SKM-1 treated with dmso at 0.1 percent for 144 hours (cell line): Measurements from ENCODE around the gene CLEC18B.
"Not testable (repeated sequence)": the region's sequence is repeated elsewhere in the genome, so short reads cannot be mapped to it uniquely, and the experiment has no call there.

ENCODE experiments used
- DNase-seq: peaks from one replicate; lab custom pipeline; 2025; ENCODE audit not compliant: unreplicated experiment; lab: John Stamatoyannopoulos, UW

The CLEC18B gene

DNA sequence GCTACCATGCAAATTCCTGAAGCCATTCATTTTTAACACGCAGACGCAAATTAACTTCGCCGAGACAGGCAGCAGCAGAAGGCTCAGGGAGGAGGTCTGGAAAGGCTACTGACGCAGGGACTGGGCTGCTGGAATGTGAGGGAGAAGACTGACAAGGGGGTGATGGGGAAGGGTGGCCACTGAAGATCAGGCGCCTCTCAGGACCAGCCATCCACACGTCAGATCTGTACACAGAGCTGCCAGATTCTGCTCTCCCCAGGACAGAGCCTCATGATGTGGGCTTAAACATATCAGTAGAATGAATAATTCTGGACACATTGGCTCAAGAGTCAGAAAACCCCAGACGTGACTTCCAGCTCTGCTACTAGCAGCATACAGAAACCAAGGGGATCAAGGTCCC is 25.6 kb upstream of the CLEC18B start:
- no peak for DNase-seq

DNA sequence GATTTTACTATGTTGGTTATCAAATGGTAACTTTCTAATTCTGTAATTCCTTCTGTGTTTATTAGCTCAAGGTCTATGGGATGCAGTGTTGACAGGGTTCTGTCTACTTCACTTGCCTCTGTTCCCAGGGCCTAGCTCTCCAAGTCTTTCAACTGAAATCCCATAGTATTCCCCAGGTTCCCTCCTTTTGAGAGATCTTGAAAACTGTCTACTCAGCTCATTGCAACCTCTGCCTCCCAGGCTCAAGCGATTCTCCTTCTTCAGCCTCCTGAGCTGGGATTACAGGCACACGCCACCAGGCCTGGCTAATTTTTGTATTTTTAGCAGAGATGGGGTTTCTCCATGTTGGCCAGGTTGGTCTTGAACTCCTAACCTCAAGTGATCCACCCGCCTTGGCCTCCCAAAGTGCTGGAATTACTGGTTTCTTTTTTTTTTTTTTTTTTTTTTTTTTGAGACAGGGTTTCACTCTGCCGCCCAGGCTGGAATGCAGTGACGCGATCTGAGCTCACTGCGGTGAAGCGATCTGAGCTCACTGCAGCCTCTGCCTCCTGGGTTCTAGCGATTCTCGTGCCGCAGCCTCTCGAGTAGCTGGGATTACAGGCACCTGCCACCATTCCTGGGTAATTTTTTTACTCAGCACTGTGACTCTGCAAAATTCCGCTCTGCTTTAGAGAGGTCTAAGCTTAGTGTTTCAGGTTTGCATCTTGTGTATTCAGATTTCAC is 22.5 kb upstream of the CLEC18B start:
- DNase-seq = not testable (repeated sequence)

DNA sequence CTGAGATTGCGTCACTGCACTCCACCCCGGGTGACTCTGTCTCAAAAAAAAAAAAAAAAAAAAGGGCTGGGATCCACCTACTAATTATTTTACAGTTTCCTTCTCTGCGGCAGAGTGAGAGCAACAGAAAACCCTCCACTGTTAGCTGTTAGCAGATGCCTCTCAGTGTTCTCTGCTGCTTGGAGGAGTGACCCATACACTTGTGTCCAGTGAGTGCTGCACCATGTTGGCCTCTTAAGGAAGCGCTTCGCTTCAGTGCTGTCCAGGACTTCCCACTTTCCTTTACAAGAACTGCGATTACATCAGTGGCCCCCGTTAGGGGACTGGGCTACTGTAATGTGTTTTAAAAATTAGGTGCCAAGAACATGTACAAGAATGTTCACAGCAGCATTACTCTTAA is 18.4 kb upstream of the CLEC18B start:
- DNase-seq = no peak

DNA sequence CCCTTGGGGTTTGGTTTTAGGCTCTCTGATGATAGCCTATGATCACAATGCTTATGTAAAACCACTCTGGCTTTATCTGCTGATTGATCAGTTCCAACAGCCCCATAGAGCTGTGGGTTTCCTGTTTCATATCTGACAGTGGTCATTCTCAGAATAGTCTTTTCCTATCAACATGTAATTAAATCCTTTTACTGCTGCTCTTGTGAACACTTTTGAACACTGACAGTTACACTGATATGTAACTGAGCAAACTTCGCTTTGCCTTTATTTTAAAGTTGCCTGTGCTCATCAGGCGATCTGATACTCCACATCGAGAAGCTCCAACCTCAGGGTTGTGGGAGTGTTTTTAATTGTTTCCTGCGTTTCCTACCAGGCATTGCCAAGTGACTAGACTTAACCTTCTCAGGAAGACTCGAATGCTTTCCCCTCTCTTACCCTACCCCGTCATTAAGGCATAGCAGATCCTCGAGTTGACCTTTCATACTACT is 17.3 kb upstream of the CLEC18B start:
- DNase-seq = no peak

DNA sequence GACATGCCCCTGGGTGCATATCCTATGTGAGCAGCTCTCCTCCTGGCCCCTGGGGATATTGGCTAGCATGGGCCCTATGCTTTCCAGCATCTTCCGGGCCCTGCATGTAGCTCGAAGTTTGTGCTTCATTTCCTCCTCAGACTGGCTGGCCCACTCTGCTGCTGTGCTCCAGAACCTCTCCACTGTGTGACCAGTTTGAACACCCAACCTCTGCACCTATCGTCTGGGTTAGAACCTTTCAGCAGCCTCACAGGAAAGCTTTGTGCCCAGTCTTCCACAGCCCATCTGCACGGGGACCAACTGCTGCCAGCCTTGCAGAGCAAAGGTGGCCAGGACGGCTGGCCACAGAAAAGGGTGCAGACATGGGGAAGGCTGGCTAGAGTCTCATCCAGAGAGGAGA is 10.2 kb upstream of the CLEC18B start:
- no peak for DNase-seq

DNA sequence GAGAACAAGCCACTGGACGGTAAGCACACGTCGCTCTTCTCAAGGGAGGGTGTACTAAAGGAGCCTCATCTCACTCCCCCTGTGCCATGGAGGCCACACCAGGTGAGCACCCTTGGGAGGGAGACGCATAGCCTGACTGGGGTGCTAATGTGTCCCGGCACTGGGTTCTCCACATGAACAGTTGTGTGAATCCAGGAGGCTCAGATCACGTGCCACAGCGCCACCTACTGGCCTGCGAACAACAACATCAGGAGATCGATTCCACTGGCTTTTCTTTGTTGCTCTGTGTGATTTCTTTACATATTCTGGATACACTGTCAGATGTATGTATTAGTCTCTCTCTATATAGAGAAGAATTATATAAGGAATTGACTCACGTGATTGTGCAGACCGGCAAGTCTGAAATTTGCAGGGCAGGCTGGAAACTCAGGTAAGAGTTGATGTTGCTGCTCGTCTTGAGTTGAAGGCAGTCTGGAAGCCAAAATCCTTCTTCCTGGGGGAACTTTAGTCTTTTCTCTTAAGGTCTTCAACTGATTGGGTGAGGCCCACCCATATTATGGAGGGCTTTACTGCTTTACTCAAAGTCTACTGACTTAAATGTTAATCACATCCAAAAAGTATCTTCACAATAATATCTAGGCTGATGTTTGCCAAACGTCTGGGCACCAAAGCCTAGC is 8.9 kb upstream of the CLEC18B start:
- DNase-seq = peak; percentile 61

DNA sequence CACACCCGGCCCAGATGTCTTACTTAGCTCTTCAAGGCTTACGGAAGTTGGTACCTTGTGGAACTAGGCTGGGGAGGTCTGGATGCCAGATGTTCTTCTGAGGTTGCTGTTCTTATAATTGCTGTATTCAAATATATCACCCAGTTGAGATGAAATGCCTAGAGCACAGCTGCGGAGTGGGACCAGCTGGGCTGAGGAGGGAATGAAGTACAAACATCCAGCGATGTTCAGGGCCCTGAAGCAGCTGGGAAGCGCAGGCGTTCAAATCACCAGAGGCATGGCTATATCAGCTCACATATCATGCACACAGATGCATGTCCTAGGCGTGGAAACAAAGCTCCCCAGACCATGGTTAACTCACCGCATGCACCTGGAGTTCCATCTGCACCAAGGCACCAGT is 7.2 kb upstream of the CLEC18B start:
- not testable (repeated sequence) for DNase-seq

DNA sequence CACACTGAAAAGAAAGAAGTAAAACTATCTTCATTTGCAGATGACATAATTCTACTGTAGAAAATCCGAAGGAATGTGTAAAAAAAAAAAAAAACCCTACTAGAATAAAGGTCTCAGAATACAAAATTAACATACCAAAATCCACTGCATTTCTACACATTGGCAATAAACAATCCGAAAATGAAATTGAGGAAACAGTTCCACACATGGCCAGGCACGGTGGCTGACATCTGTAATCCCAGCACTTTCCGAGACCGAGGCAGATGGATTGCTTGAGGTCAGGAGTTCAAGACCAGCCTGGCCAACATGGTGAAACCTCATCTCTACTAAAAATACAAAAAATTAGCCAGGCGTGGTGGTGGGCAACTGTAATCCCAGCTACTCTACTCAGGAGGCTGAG is 4.5 kb upstream of the CLEC18B start:
- DNase-seq = not testable (repeated sequence)

DNA sequence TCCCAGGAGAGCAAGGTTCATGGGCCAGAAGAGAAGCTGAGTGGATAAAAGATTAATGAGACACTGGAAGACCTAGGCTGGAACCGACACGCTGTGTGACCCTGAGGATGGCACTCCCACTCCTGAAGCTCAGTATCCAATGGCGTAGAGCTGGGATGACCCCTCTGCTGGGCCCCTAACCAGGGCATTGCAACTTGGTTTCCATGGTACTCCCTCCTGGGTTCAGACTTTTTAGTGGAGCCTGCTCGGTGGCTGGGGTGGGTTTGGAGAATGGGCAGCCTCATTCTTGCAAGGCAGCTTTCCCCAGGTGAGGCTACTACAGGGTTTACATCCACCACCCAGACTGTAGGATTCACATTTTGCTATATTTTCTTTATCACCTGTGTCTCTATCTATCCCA is 2.4 kb upstream of the CLEC18B start:
- not testable (repeated sequence) for DNase-seq

DNA sequence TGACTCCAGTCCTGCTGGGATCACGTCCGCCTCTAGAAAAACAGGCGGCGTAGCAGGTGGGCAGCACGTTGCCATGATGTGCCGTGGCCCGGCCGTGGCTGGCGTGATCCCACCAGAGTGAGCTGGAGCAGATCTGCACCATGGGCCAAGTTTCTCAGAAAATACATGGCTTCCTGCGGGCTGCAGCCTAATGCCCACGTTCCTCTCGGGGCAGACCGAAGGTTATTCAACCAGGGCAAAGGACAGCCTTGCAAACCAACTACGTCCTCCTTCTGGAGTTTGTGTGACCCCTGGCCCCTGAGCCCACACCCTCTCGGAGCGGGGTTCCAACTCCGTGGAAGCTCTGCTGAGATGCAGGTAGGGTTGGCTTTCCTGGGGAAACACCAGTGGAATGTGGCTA is 808 bp upstream of the CLEC18B start:
- not testable (repeated sequence) for DNase-seq

DNA sequence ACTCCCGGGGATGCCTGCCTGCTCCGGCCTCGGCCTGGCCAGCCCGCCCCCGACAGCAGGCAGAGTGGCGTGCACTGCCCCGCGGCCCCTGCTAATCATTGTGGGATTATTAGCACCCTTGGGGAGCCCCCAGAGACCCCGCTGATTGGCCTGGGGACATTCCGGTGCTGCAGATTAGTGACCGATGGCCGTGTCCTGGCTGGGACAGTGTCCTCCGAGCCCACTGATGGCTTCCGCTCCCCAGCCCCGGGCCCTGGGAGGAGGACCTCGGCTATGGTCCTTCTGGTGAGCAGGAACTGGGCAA is 156 bp upstream of the CLEC18B start:
- DNase-seq = not testable (repeated sequence)

DNA sequence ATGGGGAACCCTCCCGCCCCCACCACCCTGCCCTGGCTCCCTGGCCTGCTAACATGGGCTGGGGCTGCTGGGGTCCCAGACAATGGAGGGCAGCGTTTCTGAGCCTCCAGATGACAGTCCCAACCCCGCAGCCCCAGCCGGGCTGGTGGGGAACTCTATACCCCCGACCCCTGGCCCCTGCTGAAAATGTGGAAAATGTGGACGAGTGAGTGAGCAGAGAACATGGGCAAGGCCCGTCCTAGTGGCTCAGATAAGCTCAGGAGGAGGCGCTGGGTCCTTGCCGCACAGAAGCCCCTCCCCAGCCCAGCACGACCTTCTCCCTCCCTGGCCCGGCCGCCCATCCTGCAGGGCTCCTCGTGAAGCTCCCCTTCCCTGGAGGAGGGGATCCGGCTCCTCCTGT is 1.5 kb downstream of the CLEC18B start:
- not testable (repeated sequence) for DNase-seq

DNA sequence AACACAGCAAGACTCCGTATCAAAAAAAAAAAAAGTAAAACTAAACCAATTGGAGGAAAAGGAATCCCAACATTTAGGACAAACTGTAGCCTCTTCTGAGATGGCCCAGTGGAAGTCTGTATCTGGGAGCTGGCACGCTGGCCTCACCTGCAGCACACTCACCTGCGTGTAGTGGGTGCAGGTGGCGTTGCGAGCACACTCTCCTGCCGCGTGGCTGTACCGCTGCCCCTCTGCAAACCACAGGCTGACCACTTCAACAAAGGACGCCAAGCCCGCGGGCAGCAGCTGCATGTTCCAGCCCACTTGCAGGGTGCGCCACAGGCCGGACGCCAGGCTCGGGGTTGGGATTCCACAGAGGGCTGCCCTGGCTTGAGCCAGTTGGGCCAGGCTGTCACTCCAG is 3.4 kb downstream of the CLEC18B start:
- DNase-seq = not testable (repeated sequence)

DNA sequence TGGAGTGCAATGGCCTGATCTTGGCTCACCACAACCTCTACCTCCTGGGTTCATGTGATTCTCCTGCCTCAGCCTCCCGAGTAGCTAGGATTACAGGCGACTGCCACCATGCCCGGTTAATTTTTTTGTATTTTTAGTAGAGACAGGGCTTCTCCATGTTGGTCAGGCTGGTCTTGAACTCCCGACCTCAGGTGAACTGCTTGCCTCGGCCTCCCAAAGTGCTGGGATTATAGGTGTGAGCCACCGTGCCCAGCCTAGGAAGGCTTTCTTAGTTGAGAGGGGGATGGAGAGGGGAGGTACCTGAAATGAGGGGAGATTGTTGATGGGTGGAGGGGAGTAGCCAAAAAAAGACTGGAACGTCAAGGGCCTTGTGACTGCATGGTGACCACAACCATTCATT is 7.4 kb downstream of the CLEC18B start:
- not testable (repeated sequence) for DNase-seq

DNA sequence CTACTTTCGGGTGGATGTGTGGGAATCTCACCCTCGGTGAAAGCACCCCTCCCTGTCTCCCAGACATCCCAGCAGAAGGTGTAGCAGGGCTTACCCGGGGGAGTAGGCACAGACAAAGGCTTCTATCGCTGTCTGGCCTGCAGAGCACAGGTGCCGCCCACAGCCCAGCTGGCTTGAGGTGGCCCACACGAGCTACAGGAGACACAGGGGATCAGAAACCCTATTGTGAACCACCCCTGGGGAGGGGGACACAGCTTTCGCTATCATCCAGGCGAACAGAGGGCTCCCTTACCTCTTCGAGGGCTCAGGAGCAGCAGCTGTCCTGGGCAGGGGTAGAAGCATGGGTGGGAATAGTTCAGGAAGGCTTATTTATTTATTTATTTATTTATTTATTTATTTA is 7.8 kb downstream of the CLEC18B start:
- not testable (repeated sequence) for DNase-seq

DNA sequence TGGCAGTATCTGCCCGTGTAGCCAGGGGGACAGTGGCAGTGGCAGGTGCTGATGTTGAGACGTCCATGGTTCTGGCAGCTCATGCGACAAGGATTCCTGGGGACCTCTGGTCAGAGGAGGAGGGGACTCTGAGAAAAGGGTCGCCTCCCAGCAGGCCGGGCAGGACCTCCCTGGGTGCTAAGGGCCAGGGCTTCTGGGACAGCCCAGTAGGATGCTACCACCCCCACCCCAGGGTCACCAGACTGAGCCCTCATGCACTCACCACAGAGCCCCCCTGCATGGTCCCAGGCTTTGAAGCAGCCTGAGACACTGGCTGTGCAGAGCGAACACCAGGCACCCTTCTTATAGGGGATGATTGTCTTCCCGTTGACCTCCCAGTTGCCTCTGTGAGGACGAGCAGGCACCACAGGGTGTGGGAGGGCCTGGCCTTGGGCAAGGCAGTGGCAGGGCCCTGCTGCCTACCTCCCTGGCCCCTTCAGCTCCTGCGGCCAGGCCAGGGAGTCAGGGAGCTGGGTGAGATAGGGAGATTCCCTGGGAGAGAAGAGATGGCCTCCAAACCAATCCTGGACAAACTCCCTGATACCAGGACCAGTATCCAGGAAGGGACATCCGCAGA is 8.4 kb downstream of the CLEC18B start:
- DNase-seq = not testable (repeated sequence)

DNA sequence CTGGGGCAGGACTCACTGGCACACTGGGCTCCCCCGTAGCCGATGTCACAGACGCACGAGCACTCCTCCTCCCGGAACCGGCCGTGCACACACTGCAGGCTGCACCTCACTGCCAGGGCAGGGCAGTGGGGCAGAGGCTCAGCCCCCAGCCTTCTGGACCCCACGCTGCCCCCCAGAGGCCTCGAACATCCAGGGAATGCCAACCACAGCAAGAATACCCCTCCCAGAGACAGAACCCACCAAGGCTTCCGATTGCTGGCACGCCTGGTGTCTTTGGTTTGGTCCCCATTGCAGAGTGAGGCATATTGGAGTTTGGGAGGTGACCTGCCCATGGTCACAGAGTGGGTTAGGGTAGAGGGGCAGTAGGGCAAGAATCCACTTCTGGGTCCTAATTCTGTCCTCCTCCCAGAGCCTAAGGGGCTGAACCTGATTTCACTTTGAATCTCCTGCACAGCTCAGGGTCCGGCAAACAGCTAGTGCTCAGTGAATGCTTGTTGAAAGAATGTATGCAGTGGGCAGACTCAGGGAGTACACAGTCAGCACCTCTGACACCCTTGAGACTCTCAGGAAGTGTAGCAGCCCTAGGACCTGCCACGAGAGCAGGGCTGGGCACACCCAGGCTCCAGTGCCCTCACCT is 9.0 kb downstream of the CLEC18B start:
- not testable (repeated sequence) for DNase-seq

DNA sequence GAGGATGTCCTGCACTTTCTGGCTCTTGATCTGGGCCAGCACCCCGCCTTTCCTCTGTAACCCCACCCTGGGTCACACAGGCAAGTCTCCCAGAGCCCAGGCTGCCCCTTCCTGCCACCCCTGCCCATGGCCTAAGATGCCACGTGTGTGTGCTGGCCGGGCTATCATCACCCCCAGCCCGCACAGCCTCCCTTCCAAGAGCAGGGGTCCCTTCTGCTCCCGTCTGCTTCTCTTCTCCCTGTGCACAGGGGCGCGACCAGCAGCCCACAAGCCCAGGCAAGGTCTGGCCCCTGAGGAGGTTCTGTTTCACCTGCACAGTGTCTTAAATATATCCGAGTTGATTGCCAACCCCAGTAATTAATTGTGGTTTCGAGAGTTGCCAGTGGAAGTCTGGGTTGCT is 10.3 kb downstream of the CLEC18B start:
- DNase-seq = not testable (repeated sequence)

DNA sequence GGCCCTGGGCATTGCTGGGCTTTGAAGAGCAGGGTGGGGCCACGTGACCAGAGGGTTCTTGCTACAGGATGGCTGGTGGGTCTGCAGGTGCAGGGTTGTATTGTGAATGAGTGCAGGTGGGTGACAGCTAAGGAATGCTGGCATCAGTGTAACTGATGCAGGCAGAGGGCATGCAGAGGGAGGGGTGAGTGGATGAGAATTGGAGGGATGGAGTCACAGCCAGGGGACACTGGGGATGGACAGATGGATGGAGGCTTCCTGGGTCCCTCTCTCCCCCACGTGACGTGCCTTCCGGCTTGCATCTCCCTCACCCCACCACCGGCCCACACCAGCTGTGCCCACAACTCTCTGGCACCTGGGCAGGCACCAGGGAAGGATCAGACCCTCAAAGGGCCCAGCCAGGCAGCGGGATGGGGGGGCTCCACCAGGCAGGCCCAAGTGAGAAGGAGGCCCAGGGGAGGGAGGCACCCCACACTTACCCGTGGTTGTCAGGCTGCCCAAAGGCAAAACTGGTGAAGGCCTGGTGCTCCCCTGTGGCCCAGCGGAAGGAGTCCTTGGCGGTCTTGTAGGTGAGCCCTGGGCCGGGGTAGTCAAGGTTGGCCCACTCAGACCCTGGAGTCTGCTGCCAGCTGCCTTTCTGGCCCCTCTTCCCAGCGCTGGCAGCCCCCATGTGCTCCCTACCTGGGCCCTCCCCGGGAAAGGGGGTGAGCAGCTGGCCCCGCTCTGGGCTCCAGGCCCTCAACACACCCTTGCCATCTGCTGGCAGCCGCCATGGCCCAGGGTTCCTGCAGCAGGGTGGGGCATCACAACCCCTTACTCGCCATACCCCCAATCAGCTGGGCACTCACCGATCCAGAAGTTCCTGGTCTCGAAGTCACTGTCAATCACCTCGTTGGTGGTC is 11.0 kb downstream of the CLEC18B start:
- not testable (repeated sequence) for DNase-seq

DNA sequence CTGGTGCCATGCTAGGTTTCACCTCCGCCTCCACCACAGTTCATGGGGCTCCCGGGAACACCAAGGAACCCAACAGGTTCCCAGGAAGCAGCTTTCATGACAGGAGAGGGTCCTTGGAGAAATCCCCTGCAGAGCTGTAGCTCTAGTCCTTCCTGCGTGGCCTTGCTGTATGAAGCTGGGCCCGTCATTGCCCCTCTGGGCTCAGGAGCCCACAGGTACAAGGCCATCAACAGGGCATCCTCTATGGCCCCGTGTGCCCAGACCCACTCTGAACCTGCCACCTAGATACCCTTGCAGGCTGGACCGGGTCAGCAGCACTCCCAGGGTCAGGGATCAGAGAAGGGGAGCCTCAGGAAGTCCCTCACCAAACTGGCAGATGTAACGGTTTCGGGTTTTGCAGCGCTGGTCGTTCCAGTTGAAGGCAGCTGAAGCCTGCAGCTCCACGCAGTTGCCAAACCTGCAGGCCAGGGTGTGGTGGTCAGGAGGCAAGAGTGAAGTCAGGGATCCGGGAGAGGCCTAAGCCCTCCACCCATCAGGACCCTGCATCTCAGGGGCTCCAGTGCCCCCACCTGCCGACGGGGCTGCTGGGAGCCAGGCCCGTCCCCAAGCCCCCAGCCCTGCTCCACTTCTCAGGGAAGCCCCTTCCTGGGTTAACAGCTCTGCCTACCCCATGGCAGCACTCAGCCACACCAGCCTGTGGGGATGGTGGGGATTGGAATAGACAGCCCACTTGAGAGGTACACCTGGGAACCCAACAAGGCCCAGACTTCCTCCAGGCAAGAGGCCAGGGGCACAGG is 11.9 kb downstream of the CLEC18B start:
- DNase-seq = not testable (repeated sequence)
